Uterus (tissue), 4 donors: ENCODE data around the gene COPA. TPM values are rescaled to one million over a fixed set of nuclear protein-coding genes. Genes with fewer than 3 reads are reported as not detected.

ENCODE experiments used
- DNase-seq, 2 donors: peaks; one replicate each; pipeline ENCODE4 v3.0.0-alpha.2; 2019 to 2020
- H3K27ac ChIP-seq, 2 donors: fragments of 200-600 bp; sonication (generic); 1 replicate in 1 of 2; 2 replicates in 1 of 2; pipeline ENCODE4 v1.5.1; 2016 to 2018
- H3K27me3 ChIP-seq, 2 donors: fragments of 200-600 bp; sonication (generic); one replicate each; pipeline ENCODE4 v1.5.1; 2018 to 2019; ENCODE audit warnings: control low read depth in 1 of 2
- H3K36me3 ChIP-seq, 2 donors: fragments of 200-600 bp; sonication (generic); one replicate each; pipeline ENCODE4 v1.5.1; 2019; ENCODE audit warnings: control low read depth in 1 of 2
- H3K4me1 ChIP-seq, 2 donors: fragments of 200-600 bp; sonication (generic); one replicate each; pipeline ENCODE4 v1.5.1; 2018 to 2019; ENCODE audit warnings: control low read depth in 1 of 2
- H3K4me3 ChIP-seq, 2 donors: fragments of 200-600 bp; sonication (generic); 1 replicate in 1 of 2; 2 replicates in 1 of 2; pipeline ENCODE4 v1.5.1; 2018 to 2019; ENCODE audit warnings: mild to moderate bottlenecking in 1 of 2
- H3K9me3 ChIP-seq, 2 donors: fragments of 200-600 bp; sonication (generic); one replicate each; pipeline ENCODE4 v1.5.1; 2019; ENCODE audit warnings: control low read depth in 1 of 2
- POLR2A ChIP-seq, 2 donors: fragments of 450-650 bp; IDR thresholded peaks; one replicate each; pipeline ENCODE4 v1.6.1; 2016; ENCODE audit warnings: antibody characterized with exemption in 2 of 2, mild to moderate bottlenecking in 1 of 2, moderate library complexity in 1 of 2
- intact Hi-C: fragments of 100-400 bp; cut with DNase I; formaldehyde crosslinking; loops from one replicate; pipeline ENCODE4 v1.15.1; 2023; ENCODE audit warnings: low total_unique reads
- small RNA-seq: library from RNA; depleted of rRNA; stranded (forward); fragments of <200 nt; gene quantifications from one replicate; pipeline ENCODE3, GENCODE V24; 2016
- total RNA-seq, 4 donors: library from RNA; depleted of rRNA in 3 of 4; stranded (reverse); fragments of >200 nt in 3 of 4; gene quantifications; one replicate each; pipeline versions ENCODE4 v1.1.0 to v1.2.4, GENCODE V29; 2014 to 2023
- TF ChIP-seq, protein P1 (sequence below), 4 experiments: fragments of 200-600 bp in 2 of 4; fragments of 450-650 bp in 2 of 4; sonication (generic) in 2 of 4; IDR thresholded peaks; one replicate each; pipeline ENCODE4 v1.5.1; 2016 to 2019; ENCODE audit warnings: antibody characterized with exemption in 4 of 4, mild to moderate bottlenecking in 2 of 4, moderate library complexity in 1 of 4
- donor health status: DM: yes; HTN: yes; CAD: no.

The COPA gene
- total RNA-seq, 4 donors from 2014 or later: 71.2 to 211 (median 130) TPM

- no peaks in the 10 kb centered on the region for H3K9me3 ChIP-seq
- no peaks in the 10 kb centered on the region for H3K36me3 ChIP-seq
Measured at GRCh38 chr1:160239582-160240299, 103.3 kb downstream of the COPA start.

More at GRCh38 chr1:160239582-160240299, 103.3 kb downstream of the COPA start:
- H3K4me3 ChIP-seq: no peak overlapping the region
- H3K4me1 ChIP-seq: no peaks in the 10 kb centered on the region
- intact Hi-C loops: no loop called here
- TF ChIP-seq, protein P1, sequence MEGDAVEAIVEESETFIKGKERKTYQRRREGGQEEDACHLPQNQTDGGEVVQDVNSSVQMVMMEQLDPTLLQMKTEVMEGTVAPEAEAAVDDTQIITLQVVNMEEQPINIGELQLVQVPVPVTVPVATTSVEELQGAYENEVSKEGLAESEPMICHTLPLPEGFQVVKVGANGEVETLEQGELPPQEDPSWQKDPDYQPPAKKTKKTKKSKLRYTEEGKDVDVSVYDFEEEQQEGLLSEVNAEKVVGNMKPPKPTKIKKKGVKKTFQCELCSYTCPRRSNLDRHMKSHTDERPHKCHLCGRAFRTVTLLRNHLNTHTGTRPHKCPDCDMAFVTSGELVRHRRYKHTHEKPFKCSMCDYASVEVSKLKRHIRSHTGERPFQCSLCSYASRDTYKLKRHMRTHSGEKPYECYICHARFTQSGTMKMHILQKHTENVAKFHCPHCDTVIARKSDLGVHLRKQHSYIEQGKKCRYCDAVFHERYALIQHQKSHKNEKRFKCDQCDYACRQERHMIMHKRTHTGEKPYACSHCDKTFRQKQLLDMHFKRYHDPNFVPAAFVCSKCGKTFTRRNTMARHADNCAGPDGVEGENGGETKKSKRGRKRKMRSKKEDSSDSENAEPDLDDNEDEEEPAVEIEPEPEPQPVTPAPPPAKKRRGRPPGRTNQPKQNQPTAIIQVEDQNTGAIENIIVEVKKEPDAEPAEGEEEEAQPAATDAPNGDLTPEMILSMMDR (IDR thresholded peaks at IDR 0.05): no peak
- TF ChIP-seq POLR2A (IDR thresholded peaks at IDR 0.05): no peak
- no peak overlapping the region for H3K27ac ChIP-seq
- DNase-seq: no peak
- no peaks in the 10 kb centered on the region for H3K27me3 ChIP-seq

Small RNAs within 50 kb of the gene (small RNA-seq; reads per million reads assigned to genes)
- not detected for gene RF00019
- not detected for gene RNU4-42P

Other genes starting within 250 kb of the COPA start
- gene IGSF8, start 244.6 kb downstream of the COPA start, total RNA-seq: 10 to 100 TPM in 3 of 4 donors, 1 to 10 TPM in 1; 5.4 to 41.4 (median 26.9) TPM
- 10 to 100 TPM in 3 of 4 donors, 1 to 10 TPM in 1; 1.2 to 36.8 (median 13.4) TPM for gene ATP1A2, start 227.5 kb downstream of the COPA start, total RNA-seq
- gene ATP1A4, start 191.6 kb downstream of the COPA start, total RNA-seq: 1 to 10 TPM in 1 of 4 donors, not detected in 3; 1.5 TPM
- gene CASQ1, start 152.7 kb downstream of the COPA start, total RNA-seq: under 1 TPM in 3 of 4 donors, not detected in 1; 0.26 to 0.48 (median 0.34) TPM
- gene PEA15, start 137.9 kb downstream of the COPA start, total RNA-seq: 100 to 1,000 TPM in 1 of 4 donors, 10 to 100 TPM in 3; 52.1 to 147 (median 81.7) TPM
- gene DCAF8, start 80.7 kb downstream of the COPA start, total RNA-seq: 100 to 1,000 TPM in 2 of 4 donors, 10 to 100 TPM in 2; 36.8 to 167 (median 94.8) TPM
- gene PEX19, start 58.1 kb downstream of the COPA start, total RNA-seq: 10 to 100 TPM; 45.1 to 77.5 (median 59.8) TPM
- 10 to 100 TPM; 18.2 to 69.1 (median 56.4) TPM for gene NCSTN, start 133 bp upstream of the COPA start, total RNA-seq
- not detected for gene NHLH1, start 23.8 kb upstream of the COPA start, total RNA-seq
- 10 to 100 TPM in 1 of 4 donors, 1 to 10 TPM in 2, under 1 TPM in 1; 0.26 to 14.1 (median 4.7) TPM for gene VANGL2, start 57.3 kb upstream of the COPA start, total RNA-seq
- gene SLAMF6, start 180.0 kb upstream of the COPA start, total RNA-seq: 1 to 10 TPM in 1 of 4 donors, under 1 TPM in 3; under 0.01 to 3.8 (median 0.65) TPM
- gene CD84, start 236.2 kb upstream of the COPA start, total RNA-seq: 1 to 10 TPM; 1.8 to 4.1 (median 3.1) TPM